Measurements from ENCODE around the gene JSRP1.

JSRP1 gene

GRCh38 chr19:2246014-2246620 is 10.1 kb downstream of the JSRP1 start:
- DNase-seq, result no peak

DNA sequence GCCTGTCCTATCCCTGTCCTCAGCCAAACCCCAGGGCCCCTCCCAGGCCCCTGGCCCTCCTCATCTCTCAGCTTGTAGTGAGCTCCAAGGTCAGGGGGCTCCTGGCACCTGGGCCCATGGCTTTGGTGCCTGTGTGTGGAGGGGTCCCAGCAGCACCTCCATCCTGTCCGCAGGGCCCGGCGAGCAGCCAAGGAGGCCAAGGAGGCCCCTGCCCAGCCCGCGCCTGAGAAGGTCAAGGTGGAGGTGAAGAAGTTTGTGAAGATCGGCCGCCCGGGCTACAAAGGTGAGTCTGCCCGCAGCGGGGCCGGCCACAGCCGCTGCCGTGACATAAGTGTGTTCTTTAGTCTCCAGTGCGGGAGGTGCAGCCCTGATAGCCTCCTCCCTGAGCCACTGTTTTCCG is 10.9 kb downstream of the JSRP1 start:
- no peak for DNase-seq

DNA sequence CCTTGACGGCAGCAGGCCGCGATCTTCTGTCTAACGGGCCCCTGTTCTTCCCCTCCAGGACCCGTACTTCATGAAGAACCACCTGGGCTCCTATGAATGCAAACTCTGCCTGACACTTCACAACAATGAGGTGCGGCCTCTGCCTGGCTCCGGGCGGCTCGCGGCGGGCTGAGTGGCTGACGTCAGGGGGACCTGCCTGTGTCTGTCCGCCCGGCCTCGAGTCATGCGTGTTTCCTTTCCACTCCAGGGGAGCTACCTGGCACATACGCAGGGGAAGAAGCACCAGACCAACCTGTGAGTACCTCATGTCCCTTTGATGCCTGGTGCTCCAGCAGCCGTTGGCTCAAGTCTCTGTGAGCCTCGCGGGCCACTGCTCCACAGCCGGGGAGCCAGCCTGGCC is 11.7 kb downstream of the JSRP1 start:
- no peak for DNase-seq

- DNase-seq, result no peak
Observed at GRCh38 chr19:2244125-2244411, 12.1 kb downstream of the JSRP1 start.

DNA sequence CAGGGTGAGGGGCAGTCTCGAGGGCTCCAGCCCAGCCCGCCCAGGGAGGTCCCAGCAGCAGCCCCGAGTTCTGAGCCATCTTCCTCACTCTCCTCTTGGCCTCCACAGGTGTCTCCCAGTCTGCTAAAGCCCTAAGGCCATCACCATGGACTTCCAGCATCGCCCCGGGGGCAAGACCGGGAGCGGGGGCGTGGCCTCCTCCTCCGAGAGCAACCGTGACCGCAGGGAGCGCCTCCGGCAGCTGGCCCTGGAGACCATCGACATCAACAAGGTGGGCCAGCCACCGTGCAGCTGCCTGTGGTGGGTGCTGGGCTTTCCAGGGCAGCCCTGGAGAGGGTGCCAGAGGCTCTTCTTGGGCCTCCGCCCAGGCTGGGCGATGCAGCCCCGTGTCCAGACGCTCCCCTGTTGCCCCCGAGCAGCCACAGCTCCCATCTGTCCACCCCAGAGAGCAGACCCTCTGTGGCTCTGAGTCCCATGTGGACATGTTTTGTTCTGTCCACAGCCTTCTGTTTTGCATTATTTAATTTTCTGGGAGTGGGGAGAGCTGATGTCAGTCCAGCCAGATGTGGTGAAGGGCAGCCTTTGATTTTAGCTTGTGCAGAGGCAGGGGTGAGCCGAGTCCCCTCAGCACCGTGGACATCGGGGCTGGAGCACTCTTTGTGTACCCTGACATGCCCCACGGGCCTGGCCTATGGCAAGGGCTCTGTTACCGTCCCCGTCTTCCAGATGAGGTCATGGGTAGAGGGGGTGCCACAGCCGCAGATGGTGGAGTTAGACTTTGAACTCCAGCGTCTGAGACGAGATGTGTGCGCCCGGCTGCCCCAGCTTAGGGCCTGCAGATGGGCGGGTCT is 12.7 kb downstream of the JSRP1 start:
- DNase-seq, result no peak

DNA sequence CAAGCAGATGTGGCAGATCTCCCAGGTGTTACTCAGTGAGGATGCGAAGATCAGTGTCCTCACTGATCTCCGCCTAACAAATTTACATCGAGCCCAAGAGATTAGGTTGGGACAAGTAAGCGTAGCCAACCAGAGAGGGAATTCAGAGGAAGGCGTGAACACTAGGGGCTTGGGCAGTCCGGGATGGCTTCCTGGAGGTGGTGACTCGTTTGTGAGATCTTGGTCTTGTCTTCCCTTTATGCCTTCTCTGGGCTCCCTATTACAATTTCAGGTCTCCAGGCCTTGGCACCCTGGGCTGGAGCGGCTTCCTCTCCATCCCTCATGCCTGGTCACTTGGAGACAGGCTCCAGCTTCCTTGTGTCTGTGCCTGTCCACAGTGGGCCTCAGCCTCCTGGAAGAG is 13.4 kb downstream of the JSRP1 start:
- DNase-seq, result no peak

DNA sequence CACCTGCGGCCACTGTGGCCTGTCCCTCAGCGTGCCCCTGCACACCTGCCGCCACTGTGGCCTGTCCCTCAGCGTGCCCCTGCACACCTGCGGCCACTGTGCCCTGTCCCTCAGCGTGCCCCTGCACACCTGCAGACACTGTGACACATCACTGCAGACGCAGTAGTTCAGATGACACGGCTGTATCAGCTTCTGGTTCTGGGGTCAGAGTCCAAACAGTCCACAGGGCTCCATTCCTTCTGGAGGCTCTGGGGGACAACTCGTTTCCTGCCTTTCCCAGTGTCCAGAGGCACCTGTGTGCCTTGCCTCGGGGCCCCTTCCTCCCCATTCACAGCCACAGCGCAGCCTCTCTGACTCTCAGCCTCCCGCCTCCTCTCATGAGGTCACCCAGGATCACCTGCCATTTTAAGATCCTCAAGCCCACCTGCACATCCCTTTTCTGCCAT is 14.1 kb downstream of the JSRP1 start:
- DNase-seq, result no peak

GRCh38 chr19:2240881-2241760 is 15.1 kb downstream of the JSRP1 start:
- no peak for DNase-seq

DNA sequence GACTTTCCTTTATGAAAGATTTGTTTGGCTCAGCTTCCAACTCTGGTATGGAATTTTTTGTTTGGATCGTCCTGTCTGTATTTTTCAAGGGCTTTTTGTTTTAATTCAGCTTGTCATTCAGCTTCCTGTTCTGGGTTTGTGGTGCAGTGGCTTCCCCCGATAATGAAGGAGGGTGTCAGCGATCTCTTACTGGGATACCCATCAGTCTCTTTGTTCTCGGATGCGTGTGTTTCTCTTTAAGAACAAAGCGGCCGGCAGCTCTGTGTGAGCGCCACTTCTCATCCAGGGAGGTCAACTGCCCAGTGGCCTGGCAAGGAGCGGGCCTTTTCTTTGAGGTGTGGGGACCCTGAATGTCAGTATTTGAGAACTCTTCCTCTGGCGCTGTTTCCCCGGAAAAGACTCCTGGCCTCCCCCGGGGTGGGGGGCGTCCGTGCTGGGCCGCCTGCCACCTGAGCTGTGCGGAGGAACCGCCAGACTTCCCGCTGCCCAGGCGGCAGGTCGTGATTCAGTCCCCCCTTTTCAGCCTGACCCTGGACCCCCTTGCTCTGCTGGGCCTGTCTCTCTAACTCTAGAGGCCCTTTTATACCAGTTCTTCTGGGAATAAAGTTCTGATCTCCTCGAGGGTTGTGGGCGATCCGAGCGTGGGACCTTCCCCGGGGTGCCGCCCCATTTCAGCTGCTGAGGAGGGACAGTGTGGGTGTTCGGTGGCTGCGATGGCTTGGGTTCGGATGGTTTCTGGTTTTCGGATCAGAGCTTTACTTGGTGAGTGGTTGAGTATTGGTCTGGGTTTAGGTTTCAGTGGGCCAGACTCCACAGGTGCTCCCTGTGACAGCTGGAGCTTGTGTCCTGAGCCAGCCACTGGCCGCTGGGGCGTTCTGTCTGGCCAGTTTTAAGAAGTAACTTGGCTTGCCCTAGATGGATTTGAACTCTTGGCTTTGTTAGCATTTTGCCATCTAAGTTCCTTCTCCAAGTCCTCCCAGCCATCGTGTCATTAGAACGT is 16.1 kb downstream of the JSRP1 start:
- DNase-seq, result no peak

- DNase-seq, result no peak
Observed at GRCh38 chr19:2239173-2239572, 17.0 kb downstream of the JSRP1 start.

GRCh38 chr19:2237869-2238153 is 18.4 kb downstream of the JSRP1 start:
- DNase-seq, result no peak

- no peak for DNase-seq
Observed at GRCh38 chr19:2237051-2237868, 19.0 kb downstream of the JSRP1 start.

DNA sequence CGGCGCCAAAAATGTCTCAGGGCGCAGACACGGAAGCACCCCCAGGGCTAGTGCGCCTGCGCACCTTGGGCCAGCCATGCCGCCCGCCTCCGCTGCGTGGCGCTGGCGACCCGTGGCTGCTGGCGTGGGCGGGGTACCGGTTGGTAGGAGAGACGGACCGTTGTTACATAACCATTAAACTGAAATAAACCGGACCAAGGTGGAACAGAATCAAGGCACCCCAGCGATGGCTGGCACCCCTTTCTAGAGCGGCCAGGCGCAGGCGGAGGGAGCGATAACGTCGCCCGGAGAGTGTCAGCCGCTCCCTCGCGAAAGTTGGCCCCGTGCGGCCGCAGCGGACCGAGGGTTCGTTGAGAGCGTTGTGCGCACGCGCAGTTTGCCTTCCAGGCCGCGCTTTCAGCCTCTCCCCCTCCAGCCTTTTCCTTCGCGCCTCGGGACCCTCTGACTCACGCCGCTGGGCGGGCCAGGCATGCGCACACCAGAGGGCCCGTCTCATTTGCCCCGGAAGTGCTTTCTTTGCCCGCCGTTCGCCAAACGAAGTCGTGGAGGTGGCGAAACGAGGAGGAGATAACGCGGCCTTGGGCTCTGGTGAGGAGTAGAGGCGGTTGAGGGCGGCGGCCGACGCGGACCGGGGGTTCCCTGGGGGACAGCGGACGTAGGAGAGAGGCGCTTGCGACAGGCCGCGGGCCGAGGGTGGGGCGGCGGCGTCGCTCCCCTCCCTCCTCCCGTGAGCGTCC is 19.7 kb downstream of the JSRP1 start, which contains the start of the genes PLEKHJ1 and SF3A2:
Gene PLEKHJ1 (minus strand): TSS at position 16 of the 737 bp plus-strand sequence. CDS start 81 bp downstream, outside the sequence.
Gene SF3A2 (plus strand): TSS at position 511 of the 737 bp plus-strand sequence. CDS start 6,595 bp downstream, outside the sequence.
- peak; percentile 96 for DNase-seq

DNA sequence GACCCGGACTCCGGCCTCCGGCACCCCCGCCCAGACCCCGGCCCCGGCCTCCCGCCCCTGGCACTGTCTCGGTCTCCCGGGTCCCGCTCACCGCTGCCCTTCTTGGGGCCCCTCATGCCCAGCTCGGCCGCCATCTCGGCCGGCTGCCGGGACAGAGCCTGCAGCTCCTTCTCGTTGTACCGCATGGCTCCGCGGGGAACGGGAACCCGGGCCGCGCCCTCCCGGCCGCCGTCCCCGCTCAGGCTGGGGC is 20.2 kb downstream of the JSRP1 start:
- DNase-seq, result no peak

DNA sequence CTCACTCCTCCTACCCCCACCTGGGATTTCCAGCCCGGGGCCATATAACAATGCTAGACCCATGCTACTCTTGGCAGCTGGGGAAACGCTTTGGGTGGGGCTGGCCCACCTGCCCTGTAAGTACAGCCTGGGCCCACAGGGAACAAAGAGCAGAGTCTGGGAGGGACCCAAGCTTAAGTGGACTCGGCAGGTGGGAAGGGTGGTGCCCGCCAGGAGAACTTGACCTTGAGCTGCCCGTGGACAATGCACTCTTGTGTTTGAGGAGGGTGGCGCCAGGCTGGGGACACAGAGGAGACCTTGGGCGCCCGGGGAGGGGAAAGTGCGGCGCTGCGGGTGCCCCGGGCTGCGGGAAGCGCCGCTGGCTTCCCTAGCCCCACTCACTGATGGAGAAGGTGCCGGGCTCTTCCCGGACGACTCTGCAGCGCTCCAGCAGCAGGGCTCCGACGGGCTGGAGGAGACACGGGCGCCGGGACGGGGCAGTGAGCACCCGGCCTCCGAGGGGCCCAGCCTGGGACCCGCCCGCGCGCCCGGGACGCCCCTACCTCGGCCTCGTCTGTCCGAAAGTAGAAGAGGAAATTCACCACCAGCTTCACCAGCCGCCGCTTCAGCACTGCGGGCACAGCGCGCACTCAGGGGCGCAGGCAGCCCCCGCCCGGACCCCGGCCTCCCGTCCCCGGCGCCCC is 20.7 kb downstream of the JSRP1 start:
- peak; percentile 89 for DNase-seq

DNA sequence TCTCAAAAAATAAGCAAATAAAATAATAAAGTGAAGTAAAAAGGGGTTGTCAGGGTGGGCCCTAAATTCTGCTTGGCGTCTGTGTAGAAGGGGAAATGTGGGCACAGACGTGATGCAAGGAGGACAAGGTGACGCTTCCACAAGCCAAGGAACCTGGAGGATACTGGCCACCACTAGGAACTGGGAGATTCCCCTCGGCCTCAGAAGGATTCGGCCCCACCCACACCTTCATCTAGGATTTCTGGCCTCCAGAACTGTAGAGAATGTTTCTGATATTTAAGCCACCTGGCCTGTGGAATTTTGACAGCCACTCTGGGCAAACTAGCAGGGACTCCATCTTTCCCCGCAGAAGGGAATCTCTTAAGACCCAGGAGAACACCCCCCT is 21.2 kb downstream of the JSRP1 start:
- DNase-seq, result peak; percentile 66

DNA sequence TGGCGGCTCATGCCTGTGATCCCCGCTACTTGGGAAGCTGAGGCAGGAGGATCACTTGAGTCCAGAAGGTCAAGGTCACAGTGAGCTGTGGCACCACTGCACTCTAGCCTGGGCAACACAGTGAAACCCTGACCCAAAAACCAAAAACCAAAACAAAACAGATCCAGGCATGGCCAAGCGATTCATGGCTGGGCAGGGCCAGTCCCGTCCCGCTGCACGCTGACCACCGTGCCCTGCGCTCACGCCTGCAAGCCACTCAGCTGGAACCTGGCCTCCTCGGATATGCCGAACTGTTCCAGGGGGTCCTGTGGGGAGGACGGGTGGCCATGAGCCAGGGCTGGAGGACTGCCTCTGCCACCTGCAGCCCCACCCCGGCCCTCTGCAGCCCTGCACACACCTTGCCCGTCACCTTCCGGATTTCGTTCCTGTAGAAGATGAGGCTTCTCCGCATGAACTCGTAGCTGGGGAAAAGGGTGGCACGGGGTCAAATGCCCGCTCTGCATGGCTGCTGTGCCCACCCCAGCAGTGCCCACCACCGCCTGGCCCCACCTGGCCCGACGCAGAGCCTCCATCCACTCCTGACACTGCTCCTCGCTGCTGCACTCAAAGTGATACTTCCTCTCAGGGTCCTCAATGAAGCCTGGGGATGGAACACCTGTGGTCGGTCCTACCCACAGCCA is 22.5 kb downstream of the JSRP1 start:
- no peak for DNase-seq

DNA sequence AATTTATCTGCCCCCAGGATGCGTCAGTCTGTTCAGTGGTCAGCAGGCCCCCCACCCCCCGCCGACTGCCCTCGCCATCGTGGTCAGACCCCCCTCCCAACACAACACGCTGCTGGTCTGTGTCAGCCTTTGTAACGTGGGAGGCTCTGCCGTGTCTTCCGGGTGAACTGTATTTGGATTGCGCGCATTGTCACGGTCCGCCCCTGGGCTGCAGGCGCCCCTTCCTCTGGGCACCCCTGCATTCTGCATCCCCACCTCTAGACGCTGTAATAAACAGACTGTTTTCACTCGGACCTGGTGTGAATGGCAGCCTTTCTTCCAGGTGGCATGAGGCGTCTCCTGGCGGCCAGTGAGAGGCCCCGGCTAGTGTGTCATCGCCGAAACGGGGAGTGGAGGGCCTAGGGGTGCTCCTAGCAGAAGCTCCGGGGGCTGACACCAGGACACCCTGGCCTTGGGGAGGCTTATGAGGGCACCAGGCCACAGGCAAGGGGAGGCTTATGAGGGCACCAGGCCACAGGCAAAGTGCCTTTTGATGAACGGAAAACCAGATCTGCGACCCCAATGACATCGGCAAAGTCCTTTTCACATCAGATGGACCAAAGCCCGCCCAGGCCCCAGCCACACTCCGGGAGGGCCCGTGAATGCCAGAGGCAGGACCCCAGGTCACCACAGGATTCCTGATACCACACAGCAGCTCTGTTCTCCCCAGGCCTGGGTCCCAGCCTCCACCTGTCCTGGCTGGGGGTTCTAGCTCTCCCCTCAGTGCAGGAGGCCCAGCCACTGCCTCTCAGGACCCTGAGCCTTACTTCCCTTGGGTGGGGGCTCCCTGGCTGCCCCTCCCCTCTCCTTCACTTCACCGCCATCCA is 23.7 kb downstream of the JSRP1 start:
- DNase-seq, result no peak

Measured in NCI-H2029 (cell line).